IMR-90 (cell line): ENCODE measurements around the gene TOP3B. TPM values are rescaled to one million over a fixed set of nuclear protein-coding genes. Genes with fewer than 3 reads are reported as not detected.

Experiments used
- ATAC-seq: fragments of 200-7000 bp; cut with Tn5 transposase; 2 replicates; pipeline ENCODE4 v1.9.1; 2020; ENCODE audit warnings: low read depth, mild to moderate bottlenecking, moderate library complexity
- BruUV-seq: library from RNA; stranded (reverse); fragments of 400-500 nt; replicated peaks from 2 replicates; lab custom pipeline; 2021; lab: Mats Ljungman, UMichigan
- CTCF ChIA-PET: fragments of 300-600 bp; formaldehyde crosslinking; extraction: SDS; loops from one replicate; lab custom pipeline; 2021; ENCODE audit warnings: antibody characterized with exemption; lab: Yijun Ruan, JAX
- POLR2A ChIA-PET: fragments of 300-600 bp; sonication (Branson Sonifier 250); formaldehyde crosslinking; loops from one replicate; lab custom pipeline; 2022; ENCODE audit warnings: antibody characterized with exemption; ENCODE audit not compliant: unreplicated experiment; lab: Charles Lee
- DNase-seq: peaks from one replicate; pipeline ENCODE4 v3.0.0; 2013
- H2AFZ ChIP-seq: replicated peaks from 2 replicates; pipeline ENCODE3; 2013; ENCODE audit warnings: low read length, mild to moderate bottlenecking; ENCODE audit not compliant: poor library complexity
- H2AK5ac ChIP-seq: 2 replicates; pipeline ENCODE4 v1.6.1; 2013; ENCODE audit warnings: low read depth, low read length, inconsistent platforms
- H2AK9ac ChIP-seq: replicated peaks from 2 replicates; pipeline ENCODE3; 2013; ENCODE audit warnings: mild to moderate bottlenecking, low read depth, low read length, moderate library complexity; ENCODE audit not compliant: poor library complexity
- H2BK120ac ChIP-seq: 2 replicates; pipeline ENCODE4 v1.6.1; 2013; ENCODE audit warnings: low read depth, low read length, inconsistent platforms
- H2BK15ac ChIP-seq: 3 replicates; pipeline ENCODE4 v1.6.1; 2013; ENCODE audit warnings: low read depth, low read length, inconsistent platforms
- H2BK20ac ChIP-seq: 2 replicates; pipeline ENCODE4 v1.6.1; 2013; ENCODE audit warnings: low read depth, mild to moderate bottlenecking, inconsistent platforms, low read length, moderate library complexity
- H2BK5ac ChIP-seq: 2 replicates; pipeline ENCODE4 v1.6.1; 2013; ENCODE audit warnings: mild to moderate bottlenecking, low read depth, low read length, inconsistent platforms; ENCODE audit not compliant: poor library complexity, severe bottlenecking
- H3K14ac ChIP-seq: replicated peaks from 2 replicates; pipeline ENCODE4 v1.6.1; 2013; ENCODE audit warnings: low read depth, low read length, inconsistent platforms
- H3K18ac ChIP-seq: 2 replicates; pipeline ENCODE4 v1.6.1; 2013; ENCODE audit warnings: low read depth, low read length, control low read depth
- H3K23ac ChIP-seq: 2 replicates; pipeline ENCODE4 v1.6.1; 2013; ENCODE audit warnings: low read depth, low read length, inconsistent platforms
- H3K27ac ChIP-seq: 2 replicates; pipeline ENCODE4 v1.5.1; 2013; ENCODE audit warnings: mild to moderate bottlenecking, control low read depth, low read length; ENCODE audit not compliant: insufficient read depth
- H3K27me3 ChIP-seq: 2 replicates; pipeline ENCODE4 v1.6.1; 2013; ENCODE audit warnings: low read length; ENCODE audit not compliant: control insufficient read depth, insufficient read depth
- H3K36me3 ChIP-seq: 2 replicates; pipeline ENCODE4 v1.6.1; 2013; ENCODE audit warnings: low read length, mixed read lengths; ENCODE audit not compliant: control insufficient read depth, insufficient read depth
- H3K4ac ChIP-seq: 2 replicates; pipeline ENCODE4 v1.6.1; 2013; ENCODE audit warnings: low read depth, low read length, inconsistent platforms
- H3K4me1 ChIP-seq: 2 replicates; pipeline ENCODE4 v1.6.1; 2013; ENCODE audit warnings: low read length, mixed read lengths; ENCODE audit not compliant: control insufficient read depth, insufficient read depth
- H3K4me2 ChIP-seq: 2 replicates; pipeline ENCODE4 v1.6.1; 2013; ENCODE audit warnings: low read depth, mild to moderate bottlenecking, control low read depth, low read length, moderate library complexity
- H3K4me3 ChIP-seq: 2 replicates; pipeline ENCODE4 v1.5.1; 2013; ENCODE audit warnings: low read depth, mild to moderate bottlenecking, control low read depth, low read length, moderate library complexity; ENCODE audit not compliant: insufficient read depth
- H3K56ac ChIP-seq: 2 replicates; pipeline ENCODE4 v1.6.1; 2013; ENCODE audit warnings: low read length, inconsistent platforms; ENCODE audit not compliant: insufficient read depth; ENCODE audit errors: extremely low read depth
- H3K79me1 ChIP-seq, 2 experiments: 2 replicates each; pipeline ENCODE4 v1.6.1; 2013; ENCODE audit warnings: low read length in 2 of 2, inconsistent platforms in 1 of 2, low read depth in 1 of 2
- H3K9ac ChIP-seq: 2 replicates; pipeline ENCODE4 v1.6.1; 2013; ENCODE audit warnings: low read depth, low read length, control low read depth
- H3K9me1 ChIP-seq: 2 replicates; pipeline ENCODE4 v1.6.1; 2013; ENCODE audit warnings: low read length, inconsistent platforms; ENCODE audit not compliant: insufficient read depth
- H3K9me3 ChIP-seq: 2 replicates; pipeline ENCODE4 v1.6.1; 2013; ENCODE audit warnings: low read length; ENCODE audit not compliant: control insufficient read depth, insufficient read depth
- H4K20me1 ChIP-seq: 2 replicates; pipeline ENCODE4 v1.6.1; 2013; ENCODE audit warnings: low read length, inconsistent platforms; ENCODE audit not compliant: insufficient read depth
- H4K5ac ChIP-seq: 2 replicates; pipeline ENCODE4 v1.6.1; 2013; ENCODE audit warnings: mild to moderate bottlenecking, low read depth, low read length, control low read depth
- H4K8ac ChIP-seq, 2 experiments: 2 replicates each; pipeline ENCODE4 v1.6.1; 2013; ENCODE audit warnings: low read depth in 2 of 2, low read length in 2 of 2, control low read depth in 1 of 2, inconsistent platforms in 1 of 2
- H4K91ac ChIP-seq: 2 replicates; pipeline ENCODE4 v1.6.1; 2013; ENCODE audit warnings: low read depth, low read length, inconsistent platforms; ENCODE audit not compliant: insufficient read depth
- BHLHE40 ChIP-seq: fragments of 150-350 bp; IDR thresholded peaks from 2 replicates; pipeline ENCODE4 v1.6.1; 2016; ENCODE audit warnings: mild to moderate bottlenecking, low read depth, low read length
- CEBPB ChIP-seq: IDR thresholded peaks from 2 replicates; pipeline ENCODE4 v1.6.1; 2012; ENCODE audit warnings: low read depth, low read length, improper control_type of control experiment
- MXI1 ChIP-seq: IDR thresholded peaks from 2 replicates; pipeline ENCODE4 v1.6.1; 2012; ENCODE audit warnings: low read depth, mild to moderate bottlenecking, low read length, moderate library complexity, borderline replicate concordance
- NFE2L2 ChIP-seq: fragments of 150-350 bp; IDR thresholded peaks from 2 replicates; pipeline ENCODE4 v1.6.1; 2016; ENCODE audit warnings: low read depth, mild to moderate bottlenecking, low read length
- RAD21 ChIP-seq: IDR thresholded peaks from 2 replicates; pipeline ENCODE4 v1.6.1; 2012; ENCODE audit warnings: low read length, improper control_type of control experiment
- RFX5 ChIP-seq: IDR thresholded peaks from 2 replicates; pipeline ENCODE4 v1.8.0; 2012; ENCODE audit warnings: low read depth, mild to moderate bottlenecking, low read length, moderate library complexity
- SMC3 ChIP-seq: fragments of 150-350 bp; IDR thresholded peaks from 2 replicates; pipeline ENCODE4 v1.6.1; 2016; ENCODE audit warnings: low read depth, mild to moderate bottlenecking, antibody characterized with exemption, low read length, moderate library complexity
- USF2 ChIP-seq: fragments of 150-350 bp; IDR thresholded peaks from 2 replicates; pipeline ENCODE4 v1.6.1; 2017; ENCODE audit warnings: mild to moderate bottlenecking, antibody characterized with exemption, low read length, low read depth
- WGBS, 2 experiments: methylation state at CpG; one replicate each; pipeline versions ENCODE4 v1.1.5 to v1.1.7; 2013; ENCODE audit warnings: missing lambda C conversion rate in 2 of 2; ENCODE audit not compliant: insufficient read length in 1 of 2; ENCODE audit errors: extremely low coverage in 2 of 2; 5-methylcytosine and 5-hydroxymethylcytosine counted together
- dilution Hi-C: fragments of 300-500 bp; cut with HindIII; formaldehyde crosslinking; loops from one replicate; pipeline ENCODE4 v1.14.3; 2018; ENCODE audit warnings: low sequenced_read_pairs; ENCODE audit not compliant: unreplicated experiment
- in situ Hi-C: fragments of 300-500 bp; cut with MboI; formaldehyde crosslinking; loops from 3 replicates; pipeline ENCODE4 v1.14.3; 2019; ENCODE audit warnings: low sequenced_read_pairs, inconsistent platforms, mixed read lengths
- intact Hi-C: fragments of 100-400 bp; cut with micrococcal nuclease; formaldehyde crosslinking; loops from 2 replicates; pipeline ENCODE4 v1.10.0; 2022
- polyA plus RNA-seq, 3 experiments: library from polyadenylated mRNA; depleted of rRNA; stranded (reverse); fragments of >200 nt; gene quantifications; 2 replicates each; pipeline ENCODE4 v1.2.3, GENCODE V29; 2012; ENCODE audit warnings: low replicate concordance in 1 of 3
- total RNA-seq: library from RNA; depleted of rRNA; stranded (reverse); fragments of >200 nt; gene quantifications from 2 replicates; pipeline ENCODE4 v1.2.3, GENCODE V29; 2012
- TF ChIP-seq, protein P1 (sequence below): fragments of 150-350 bp; IDR thresholded peaks from 2 replicates; pipeline ENCODE4 v1.6.1; 2016; ENCODE audit warnings: low read depth, mild to moderate bottlenecking, low read length, moderate library complexity, borderline replicate concordance

The TOP3B gene
- total and polyA plus RNA-seq, 2 of the 4 experiments (the other 2 are of a cell fraction) = 23.0 to 23.5 TPM

GRCh38 chr22:21975273-21975672 lies 7.3 kb downstream of the TOP3B start:
- Histone ChIP-seq H3K9me3 (no peaks in the 10 kb centered on the region), H2BK20ac (no peak overlapping the region), H4K20me1 (peaks cover 38% of the 10 kb centered on the region), H2AK9ac (no peak overlapping the region), H3K23ac (no peak overlapping the region), H2BK5ac (no peak overlapping the region), H2AFZ (no peak overlapping the region), H3K9ac (no peak overlapping the region), H2BK120ac (no peak overlapping the region), H4K5ac (no peak overlapping the region), H3K27me3 (no peaks in the 10 kb centered on the region), H3K4me2 (no peak overlapping the region), H3K79me1 (peaks cover 35 to 66% of the 10 kb centered on the region in 2 experiments), H2AK5ac (no peak overlapping the region), H3K56ac (no peak overlapping the region), H3K4me1 (no peaks in the 10 kb centered on the region), H4K91ac (no peak overlapping the region), H3K36me3 (peaks cover 55% of the 10 kb centered on the region), H3K4me3 (no peak overlapping the region), H3K9me1 (peaks cover 6% of the 10 kb centered on the region), H2BK15ac (no peak overlapping the region), H3K4ac (no peak overlapping the region), H4K8ac (no peak overlapping the region), H3K14ac (no peak overlapping the region), H3K27ac (no peak overlapping the region), H3K18ac (no peak overlapping the region)
- WGBS, 2 experiments = no CpG with 5 or more reads among the region's 5 CpGs
- ATAC-seq (no peak), DNase-seq (no peak)
- POLR2A ChIA-PET = no interaction called here
- in situ Hi-C loops (no loop called here), intact Hi-C loops (no loop called here), dilution Hi-C loops (no loop called here)
- TF ChIP-seq BHLHE40 (no peak), MXI1 (no peak), NFE2L2 (no peak), RFX5 (no peak), CEBPB (no peak), RAD21 (no peak), USF2 (no peak), SMC3 (no peak)
- TF ChIP-seq, protein P1, sequence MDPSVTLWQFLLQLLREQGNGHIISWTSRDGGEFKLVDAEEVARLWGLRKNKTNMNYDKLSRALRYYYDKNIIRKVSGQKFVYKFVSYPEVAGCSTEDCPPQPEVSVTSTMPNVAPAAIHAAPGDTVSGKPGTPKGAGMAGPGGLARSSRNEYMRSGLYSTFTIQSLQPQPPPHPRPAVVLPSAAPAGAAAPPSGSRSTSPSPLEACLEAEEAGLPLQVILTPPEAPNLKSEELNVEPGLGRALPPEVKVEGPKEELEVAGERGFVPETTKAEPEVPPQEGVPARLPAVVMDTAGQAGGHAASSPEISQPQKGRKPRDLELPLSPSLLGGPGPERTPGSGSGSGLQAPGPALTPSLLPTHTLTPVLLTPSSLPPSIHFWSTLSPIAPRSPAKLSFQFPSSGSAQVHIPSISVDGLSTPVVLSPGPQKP = no peak
- no TSS peak for BruUV-seq
- CTCF ChIA-PET = no interaction called here
